HG03575 (cell line): Measurements from ENCODE around the gene APOC1.
"Not testable (repeated sequence)": the region's sequence is repeated elsewhere in the genome, so short reads cannot be mapped to it uniquely, and the experiment has no call there.

Experiments
- ATAC-seq: cut with Tn5 transposase; IDR thresholded peaks from one replicate; pipeline ENCODE4 v1.9.1; 2021; ENCODE audit not compliant: unreplicated experiment, insufficient number of reproducible peaks, low FRiP score; ENCODE audit errors: extremely low read depth

Gene APOC1

DNA sequence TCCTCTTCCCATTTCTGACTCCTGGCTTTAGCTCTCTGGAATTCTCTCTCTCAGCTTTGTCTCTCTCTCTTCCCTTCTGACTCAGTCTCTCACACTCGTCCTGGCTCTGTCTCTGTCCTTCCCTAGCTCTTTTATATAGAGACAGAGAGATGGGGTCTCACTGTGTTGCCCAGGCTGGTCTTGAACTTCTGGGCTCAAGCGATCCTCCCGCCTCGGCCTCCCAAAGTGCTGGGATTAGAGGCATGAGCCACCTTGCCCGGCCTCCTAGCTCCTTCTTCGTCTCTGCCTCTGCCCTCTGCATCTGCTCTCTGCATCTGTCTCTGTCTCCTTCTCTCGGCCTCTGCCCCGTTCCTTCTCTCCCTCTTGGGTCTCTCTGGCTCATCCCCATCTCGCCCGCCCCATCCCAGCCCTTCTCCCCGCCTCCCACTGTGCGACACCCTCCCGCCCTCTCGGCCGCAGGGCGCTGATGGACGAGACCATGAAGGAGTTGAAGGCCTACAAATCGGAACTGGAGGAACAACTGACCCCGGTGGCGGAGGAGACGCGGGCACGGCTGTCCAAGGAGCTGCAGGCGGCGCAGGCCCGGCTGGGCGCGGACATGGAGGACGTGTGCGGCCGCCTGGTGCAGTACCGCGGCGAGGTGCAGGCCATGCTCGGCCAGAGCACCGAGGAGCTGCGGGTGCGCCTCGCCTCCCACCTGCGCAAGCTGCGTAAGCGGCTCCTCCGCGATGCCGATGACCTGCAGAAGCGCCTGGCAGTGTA is 6.2 kb upstream of the APOC1 start:
- no peak for ATAC-seq

DNA sequence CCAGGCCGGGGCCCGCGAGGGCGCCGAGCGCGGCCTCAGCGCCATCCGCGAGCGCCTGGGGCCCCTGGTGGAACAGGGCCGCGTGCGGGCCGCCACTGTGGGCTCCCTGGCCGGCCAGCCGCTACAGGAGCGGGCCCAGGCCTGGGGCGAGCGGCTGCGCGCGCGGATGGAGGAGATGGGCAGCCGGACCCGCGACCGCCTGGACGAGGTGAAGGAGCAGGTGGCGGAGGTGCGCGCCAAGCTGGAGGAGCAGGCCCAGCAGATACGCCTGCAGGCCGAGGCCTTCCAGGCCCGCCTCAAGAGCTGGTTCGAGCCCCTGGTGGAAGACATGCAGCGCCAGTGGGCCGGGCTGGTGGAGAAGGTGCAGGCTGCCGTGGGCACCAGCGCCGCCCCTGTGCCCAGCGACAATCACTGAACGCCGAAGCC is 5.6 kb upstream of the APOC1 start:
- ATAC-seq = no peak

DNA sequence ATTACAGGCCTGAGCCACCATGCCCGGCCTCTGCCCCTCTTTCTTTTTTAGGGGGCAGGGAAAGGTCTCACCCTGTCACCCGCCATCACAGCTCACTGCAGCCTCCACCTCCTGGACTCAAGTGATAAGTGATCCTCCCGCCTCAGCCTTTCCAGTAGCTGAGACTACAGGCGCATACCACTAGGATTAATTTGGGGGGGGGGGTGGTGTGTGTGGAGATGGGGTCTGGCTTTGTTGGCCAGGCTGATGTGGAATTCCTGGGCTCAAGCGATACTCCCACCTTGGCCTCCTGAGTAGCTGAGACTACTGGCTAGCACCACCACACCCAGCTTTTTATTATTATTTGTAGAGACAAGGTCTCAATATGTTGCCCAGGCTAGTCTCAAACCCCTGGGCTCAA is 4.6 kb upstream of the APOC1 start:
- ATAC-seq = no peak

DNA sequence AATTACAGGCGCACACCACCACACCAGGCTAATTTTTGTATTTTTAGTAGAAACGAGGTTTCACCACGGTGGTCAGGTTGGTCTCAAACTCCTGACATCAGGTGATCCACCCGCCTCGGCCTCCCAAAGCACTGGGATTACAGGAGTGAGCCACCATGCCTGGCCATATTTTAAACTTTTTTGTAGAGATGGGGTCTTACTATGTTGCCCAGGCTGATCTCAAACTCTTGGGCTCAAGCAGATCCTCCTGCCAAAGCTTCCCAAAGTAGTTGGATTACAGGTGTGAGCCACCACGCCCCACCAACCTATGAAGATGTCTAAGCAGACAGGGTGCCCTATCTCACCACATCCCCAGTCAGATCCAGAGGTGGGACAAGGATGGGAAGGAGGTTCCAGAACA is 2.5 kb upstream of the APOC1 start:
- not testable (repeated sequence) for ATAC-seq

DNA sequence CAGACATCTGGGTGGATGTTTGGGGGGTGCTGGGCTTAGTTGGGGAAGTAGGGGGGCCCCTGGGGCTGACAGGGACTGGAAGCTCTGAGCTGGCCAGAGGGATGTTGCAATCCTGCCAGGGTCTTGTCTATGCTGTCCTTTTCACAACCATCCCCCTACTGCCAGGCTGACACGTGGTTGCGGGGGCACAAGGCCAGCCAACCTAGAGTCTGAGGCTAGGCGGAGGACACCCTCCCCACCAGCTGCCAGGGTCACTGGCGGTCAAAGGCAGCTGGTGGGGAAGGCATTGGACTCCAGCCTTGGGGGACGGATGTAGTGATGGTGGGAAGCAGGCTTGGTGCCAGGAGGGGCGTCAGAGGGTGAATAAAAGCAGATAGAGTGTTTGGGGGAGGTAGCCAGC is 1.6 kb upstream of the APOC1 start:
- ATAC-seq = no peak

DNA sequence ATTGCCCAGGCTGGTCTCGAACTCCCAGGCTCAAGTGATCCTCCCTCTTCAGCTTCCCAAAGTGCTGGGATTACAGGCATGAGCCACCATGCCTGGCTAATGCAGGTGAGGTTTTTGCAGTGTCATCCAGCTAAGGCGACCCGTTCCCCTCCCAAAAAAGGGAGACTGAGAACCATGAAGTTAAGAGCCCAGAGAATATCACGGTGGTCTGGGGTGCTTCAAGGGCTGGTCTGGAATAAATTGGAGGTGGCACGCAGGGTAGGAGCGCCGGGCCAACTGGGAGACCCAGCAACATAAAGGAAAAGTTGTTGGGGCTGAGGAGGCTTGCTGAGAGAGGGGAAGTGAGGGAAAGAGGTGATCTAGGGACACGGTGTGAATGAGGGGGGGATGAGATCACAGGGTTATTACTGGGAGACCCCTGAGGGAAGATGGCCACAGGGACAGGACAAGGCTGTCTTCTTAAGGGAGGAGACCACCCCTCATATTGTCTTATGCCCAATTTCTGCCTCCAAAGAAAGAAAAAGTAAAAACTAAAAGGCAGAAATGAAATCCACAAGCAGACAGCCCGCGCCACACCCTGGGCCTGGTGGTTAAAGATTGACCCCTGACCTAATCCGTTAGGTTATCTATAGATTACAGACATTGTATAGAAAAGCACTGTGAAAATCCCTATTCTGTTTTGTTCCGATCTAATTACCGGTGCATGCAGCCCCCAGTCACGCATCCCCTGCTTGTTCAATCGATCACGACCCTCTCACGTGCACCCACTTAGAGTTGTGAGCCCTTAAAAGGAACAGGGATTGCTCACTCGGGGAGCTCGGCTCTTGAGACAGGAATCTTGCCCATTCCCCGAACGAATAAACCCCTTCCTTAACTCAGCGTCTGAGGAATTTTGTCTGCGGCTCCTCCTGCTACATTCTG is 636 bp upstream of the APOC1 start:
- ATAC-seq = not testable (repeated sequence)

DNA sequence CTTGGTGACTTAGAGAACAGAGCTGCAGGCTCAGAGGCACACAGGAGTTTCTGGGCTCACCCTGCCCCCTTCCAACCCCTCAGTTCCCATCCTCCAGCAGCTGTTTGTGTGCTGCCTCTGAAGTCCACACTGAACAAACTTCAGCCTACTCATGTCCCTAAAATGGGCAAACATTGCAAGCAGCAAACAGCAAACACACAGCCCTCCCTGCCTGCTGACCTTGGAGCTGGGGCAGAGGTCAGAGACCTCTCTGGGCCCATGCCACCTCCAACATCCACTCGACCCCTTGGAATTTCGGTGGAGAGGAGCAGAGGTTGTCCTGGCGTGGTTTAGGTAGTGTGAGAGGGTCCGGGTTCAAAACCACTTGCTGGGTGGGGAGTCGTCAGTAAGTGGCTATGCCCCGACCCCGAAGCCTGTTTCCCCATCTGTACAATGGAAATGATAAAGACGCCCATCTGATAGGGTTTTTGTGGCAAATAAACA is 9.9 kb downstream of the APOC1 start:
- ATAC-seq = no peak

DNA sequence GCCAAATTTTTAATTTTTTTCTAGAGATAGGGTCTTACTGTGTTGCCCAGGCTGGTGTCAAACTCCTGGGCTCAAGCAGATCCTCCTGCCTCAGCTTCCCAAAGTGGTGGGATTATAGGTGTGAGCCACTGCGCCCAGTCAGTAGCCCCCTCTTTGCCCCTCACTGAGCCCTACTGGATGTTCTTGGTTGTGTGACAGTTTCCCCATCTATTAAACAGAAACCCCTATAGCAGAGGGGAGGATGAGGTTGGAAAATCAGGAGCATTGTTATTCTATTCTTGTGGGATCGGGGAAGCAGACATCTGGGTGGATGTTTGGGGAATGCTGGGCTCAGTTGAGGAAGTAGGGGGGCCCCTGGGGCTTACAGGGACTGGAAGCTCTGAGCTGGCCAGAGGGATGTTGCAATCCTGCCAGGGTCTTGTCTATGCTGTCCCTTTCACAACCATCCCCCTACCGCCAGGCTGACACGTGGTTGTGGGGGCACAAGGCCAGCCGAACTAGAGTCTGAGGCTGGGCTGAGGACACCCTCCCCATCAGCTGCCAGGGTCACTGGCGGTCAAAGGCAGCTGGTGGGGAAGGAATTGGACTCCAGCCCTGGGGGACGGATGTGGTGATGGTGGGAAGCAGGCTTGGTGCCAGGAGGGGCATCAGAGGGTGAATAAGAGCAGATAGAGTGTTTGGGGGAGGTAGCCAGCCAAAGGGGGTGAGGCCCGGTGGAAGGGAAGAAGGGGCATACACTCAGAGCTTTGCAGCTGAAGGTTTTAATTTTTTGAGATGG is 10.9 kb downstream of the APOC1 start:
- no peak for ATAC-seq

DNA sequence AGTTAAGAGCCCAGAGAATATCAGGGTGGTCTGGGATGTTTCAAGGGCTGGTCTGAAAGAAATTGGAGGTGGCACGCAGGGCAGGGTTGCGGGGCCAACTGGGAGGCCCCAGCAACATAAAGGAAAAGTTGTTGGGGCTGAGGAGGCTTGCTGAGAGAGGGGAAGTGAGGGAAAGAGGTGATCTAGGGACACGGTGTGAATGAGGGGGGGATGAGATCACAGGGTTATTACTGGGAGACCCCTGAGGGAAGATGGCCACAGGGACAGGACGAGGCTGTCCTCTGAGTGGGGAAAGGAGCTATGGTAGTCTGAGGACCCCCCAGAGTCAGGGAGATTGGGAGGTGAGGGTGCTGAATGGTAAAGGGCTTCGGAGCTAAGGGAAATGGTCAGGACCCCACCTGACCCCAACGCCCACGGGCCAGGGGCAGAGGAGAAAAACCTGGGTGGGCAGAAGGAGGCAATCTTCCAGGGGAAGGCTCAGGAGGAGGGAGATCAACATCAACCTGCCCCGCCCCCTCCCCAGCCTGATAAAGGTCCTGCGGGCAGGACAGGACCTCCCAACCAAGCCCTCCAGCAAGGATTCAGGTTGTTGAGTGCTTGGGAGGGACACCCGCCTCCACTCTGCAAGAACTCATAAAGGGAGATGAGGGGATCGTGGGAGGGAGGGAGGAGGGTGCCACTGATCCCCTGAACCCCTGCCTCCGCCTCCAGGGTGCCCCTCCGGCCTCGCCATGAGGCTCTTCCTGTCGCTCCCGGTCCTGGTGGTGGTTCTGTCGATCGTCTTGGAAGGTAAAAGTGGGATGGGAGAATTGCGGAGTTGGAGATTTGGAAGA is 12.1 kb downstream of the APOC1 start:
- ATAC-seq = not testable (repeated sequence)

DNA sequence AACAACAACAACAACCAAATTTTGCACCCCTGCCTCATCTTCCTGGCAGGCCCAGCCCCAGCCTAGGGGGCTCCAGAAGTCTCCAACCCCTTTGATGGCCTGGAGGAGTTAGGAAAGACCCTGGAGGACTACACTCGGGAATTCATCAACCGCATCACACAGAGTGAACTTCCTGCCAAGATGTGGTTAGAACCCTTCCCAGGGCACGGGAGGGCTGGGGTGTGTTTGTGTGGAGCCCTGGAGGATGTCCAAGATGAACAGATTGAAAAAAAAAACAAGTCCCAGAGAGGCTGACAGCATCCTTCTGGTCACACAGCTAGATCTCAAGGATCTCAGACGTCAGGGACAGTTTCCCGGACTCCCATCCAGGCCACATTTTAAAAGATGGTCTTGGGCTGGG is 13.3 kb downstream of the APOC1 start:
- no peak for ATAC-seq

DNA sequence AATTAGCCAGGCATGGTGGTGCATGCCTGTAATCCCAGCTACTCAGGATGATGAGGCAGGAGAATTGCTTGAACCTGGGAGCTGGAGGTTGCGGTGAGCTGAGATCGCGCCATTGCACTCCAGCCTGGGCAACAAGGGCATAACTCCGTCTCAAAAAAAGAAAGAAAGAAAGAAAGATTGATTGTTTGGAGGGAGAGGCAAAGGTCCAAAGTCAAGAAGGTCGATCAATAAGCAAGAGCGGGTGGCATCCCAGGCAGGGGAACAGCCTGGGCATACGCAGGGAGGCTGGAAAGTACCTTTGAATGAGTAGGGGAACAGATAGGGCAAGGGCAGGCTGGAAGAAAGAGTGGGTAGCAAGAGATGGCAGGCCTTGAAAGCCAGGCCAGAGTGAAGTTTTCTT is 15.7 kb downstream of the APOC1 start:
- ATAC-seq = no peak

DNA sequence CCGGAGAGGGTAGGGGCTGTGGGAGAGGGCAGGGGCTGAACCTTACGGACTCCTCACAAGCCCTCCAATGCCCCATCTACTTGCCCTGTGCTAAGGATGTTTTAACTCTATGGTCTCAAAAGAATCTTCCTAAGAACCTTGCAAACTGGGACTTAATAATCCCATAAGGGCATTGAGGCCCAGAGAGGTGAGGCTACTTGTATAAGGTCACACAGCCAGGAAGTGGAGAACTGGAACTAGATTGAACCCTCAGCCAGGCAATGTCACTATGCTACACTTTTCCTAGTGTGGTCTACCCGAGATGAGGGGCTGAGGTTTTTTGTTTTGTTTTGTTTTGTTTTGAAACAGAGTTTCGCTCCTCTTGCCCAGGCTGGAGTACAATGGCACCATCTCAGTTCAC is 17.1 kb downstream of the APOC1 start:
- no peak for ATAC-seq

DNA sequence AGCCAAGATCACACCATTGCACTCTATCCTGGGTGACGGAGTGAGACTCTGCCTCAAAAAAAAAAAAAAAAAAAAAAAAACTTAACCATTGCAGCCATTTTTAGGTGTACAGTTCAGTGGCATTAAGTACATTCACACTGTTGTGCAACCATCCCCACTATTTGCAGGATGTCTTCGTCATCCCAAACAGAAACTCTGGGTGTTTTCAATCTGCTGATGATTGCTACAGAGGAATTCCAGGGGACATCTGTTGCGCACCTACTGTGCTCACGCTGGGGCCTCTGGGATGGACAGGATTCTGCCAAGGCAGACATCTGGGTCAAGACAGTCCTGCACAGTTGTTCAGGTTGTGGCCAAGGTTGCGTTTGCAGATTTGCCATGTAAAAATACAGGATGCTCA is 25.3 kb downstream of the APOC1 start:
- no peak for ATAC-seq

DNA sequence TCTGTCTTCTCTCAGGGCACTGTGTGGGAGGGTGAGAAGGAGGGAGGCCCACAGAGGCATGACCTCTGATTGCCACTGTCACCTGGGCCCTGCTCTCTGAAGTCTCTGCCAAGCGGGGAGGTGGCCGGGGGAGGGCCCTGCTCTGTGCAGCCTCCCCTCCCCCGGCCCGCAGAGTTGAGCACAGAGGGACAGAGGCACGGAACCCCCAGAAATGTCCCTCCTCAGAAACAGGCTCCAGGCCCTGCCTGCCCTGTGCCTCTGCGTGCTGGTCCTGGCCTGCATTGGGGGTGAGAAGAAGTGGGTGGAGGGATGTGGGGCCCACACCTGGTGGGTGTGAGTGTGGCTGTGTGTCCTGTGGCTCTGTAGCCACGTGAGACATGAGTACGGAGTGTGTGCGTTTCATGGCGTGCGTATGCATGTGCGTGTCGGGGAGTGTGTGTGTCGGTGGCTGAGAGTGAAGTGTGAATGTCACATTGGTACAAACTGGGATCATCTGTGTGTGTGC is 27.7 kb downstream of the APOC1 start, which contains the start of gene APOC4:
TSS of gene APOC4 (plus strand) at position 171 of the 505 bp plus-strand sequence. CDS start at position 212, 41 bp downstream.
- no peak for ATAC-seq

DNA sequence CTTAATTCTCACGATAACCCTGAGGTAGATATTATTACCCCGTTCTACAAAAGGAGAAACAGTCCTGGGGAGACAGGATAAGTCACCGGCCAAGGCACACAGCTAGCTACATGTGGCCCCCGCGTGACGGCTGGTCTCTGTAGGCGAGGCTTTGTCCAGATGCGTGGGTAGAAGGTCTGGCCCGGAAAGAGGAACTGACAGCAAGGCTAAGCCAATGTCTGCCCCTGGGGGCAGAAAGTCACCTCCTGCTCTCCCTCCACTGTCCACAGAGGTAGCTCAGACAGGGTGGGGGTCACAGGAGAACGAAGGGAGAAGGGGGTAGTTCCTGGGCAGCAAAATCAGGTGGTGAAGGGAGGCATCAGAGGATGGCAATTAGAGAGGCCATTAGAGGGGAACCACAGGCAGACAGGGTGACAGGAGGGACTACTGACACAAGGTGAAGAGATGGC is 29.4 kb downstream of the APOC1 start:
- no peak for ATAC-seq

DNA sequence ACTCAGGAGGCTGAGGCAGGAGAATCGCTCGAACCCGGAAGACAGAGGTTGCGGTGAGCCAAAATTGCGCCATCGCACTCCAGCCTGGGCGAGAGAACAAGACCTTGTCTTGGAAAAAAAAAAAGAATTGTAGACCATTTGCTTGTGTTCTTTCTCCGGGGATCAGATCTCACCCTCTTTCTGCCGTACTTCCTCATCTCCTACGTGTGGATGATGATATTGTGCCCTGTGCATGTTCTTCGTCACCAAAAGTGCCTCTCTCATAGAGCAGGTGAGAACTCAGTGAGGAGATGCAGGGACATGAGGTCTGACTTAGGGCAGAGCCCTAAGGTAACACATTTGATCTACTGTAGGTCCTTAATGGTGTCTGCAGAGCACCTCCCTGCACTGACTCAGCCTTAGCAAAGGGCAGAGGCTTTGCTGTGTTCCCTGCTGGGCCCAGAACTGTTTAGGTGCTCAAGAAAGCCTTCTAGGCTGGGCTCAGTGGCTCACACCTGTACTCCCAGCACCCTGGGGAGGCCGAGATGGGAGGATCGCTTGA is 32.7 kb downstream of the APOC1 start:
- no peak for ATAC-seq

DNA sequence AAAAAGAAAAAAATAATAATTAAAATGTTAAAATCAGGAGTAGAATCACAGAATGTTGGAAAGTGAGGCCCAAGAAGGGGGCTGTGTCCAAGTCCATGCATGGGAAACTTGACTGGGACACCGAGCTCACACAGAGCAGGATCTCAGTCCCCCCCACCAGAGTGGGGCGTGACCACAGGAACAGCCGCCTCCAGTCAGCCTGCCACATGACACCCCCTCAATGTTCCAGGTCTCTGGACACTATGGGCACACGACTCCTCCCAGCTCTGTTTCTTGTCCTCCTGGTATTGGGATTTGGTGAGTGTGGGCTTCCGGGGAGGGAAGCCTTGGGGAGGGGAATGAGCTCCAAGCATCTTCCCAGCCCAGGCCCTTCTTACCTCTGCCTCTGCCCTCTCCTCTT is 33.8 kb downstream of the APOC1 start:
- no peak for ATAC-seq
